Fibroblast of the aortic adventitia (primary cell): ENCODE results near the gene MYOCD. TPM values are rescaled to one million over a fixed set of nuclear protein-coding genes. Genes with fewer than 3 reads are reported as not detected.

Experiments
- DNase-seq: peaks from one replicate; pipeline ENCODE4 v3.0.0-alpha.2; 2010; ENCODE audit warnings: low read depth
- H3K4me3 ChIP-seq: 2 replicates; pipeline ENCODE4 v1.5.1; 2011; ENCODE audit warnings: low read depth, mild to moderate bottlenecking, control low read depth, low read length, moderate library complexity
- CTCF ChIP-seq: IDR thresholded peaks from 2 replicates; pipeline ENCODE4 v1.5.1; 2011; ENCODE audit warnings: mild to moderate bottlenecking, low read length, control low read depth, inconsistent platforms; ENCODE audit not compliant: insufficient read depth
- total RNA-seq: library from RNA; depleted of rRNA; stranded (reverse); fragments of >200 nt; gene quantifications from 2 replicates; pipeline ENCODE4 v1.2.3, GENCODE V29; 2012; ENCODE audit warnings: low replicate concordance

MYOCD gene
- total RNA-seq, 1 donor: 0.18 TPM

- H3K4me3 ChIP-seq: no peak overlapping the region
- no peak for DNase-seq
- TF ChIP-seq CTCF: no peak
These were observed 27.9 kb downstream of the MYOCD start for GRCh38 chr17:12693640-12694039.

GRCh38 chr17:12706070-12706469, 40.4 kb downstream of the MYOCD start:
- no peak overlapping the region for H3K4me3 ChIP-seq
- DNase-seq: no peak
- TF ChIP-seq CTCF: no peak

- no peak overlapping the region for H3K4me3 ChIP-seq
- no peak for TF ChIP-seq CTCF
- DNase-seq: no peak
These were observed 43.4 kb downstream of the MYOCD start for GRCh38 chr17:12709063-12709462.

GRCh38 chr17:12712415-12712814, 46.7 kb downstream of the MYOCD start:
- DNase-seq: no peak
- no peak for TF ChIP-seq CTCF
- H3K4me3 ChIP-seq: no peak overlapping the region

GRCh38 chr17:12712941-12713340, 47.3 kb downstream of the MYOCD start:
- TF ChIP-seq CTCF: no peak
- no peak overlapping the region for H3K4me3 ChIP-seq
- no peak for DNase-seq

GRCh38 chr17:12719948-12720347, 54.3 kb downstream of the MYOCD start:
- TF ChIP-seq CTCF: no peak
- DNase-seq: no peak
- H3K4me3 ChIP-seq: no peak overlapping the region

GRCh38 chr17:12721581-12721980, 55.9 kb downstream of the MYOCD start:
- DNase-seq: no peak
- no peak for TF ChIP-seq CTCF

More at GRCh38 chr17:12721581-12721980, 55.9 kb downstream of the MYOCD start:
- no peak overlapping the region for H3K4me3 ChIP-seq
